ENCODE measurements around the gene SLC15A3.

The SLC15A3 gene

GRCh38 chr11:60921777-60922335 is 30.1 kb downstream of the SLC15A3 start:
- no peak overlapping the region for H3K27ac ChIP-seq (ENCODE audit: low read length)
- H3K79me2 ChIP-seq (ENCODE audit: low read length) = peaks cover 31% of the 10 kb centered on the region
- H2AFZ ChIP-seq (ENCODE audit: low read depth, low read length) = no peak overlapping the region
- no peak overlapping the region for H3K4me3 ChIP-seq (ENCODE audit: low read length)
- no peak for TF ChIP-seq CTCF (IDR thresholded peaks at IDR 0.05; ENCODE audit: low read depth, low read length)
- TF ChIP-seq EZH2phosphoT487 (IDR thresholded peaks at IDR 0.05; ENCODE audit: low read depth) = no peak
- H3K36me3 ChIP-seq (replicated peaks; ENCODE audit: low read depth, low read length) = peaks cover 54% of the 10 kb centered on the region
- H3K4me1 ChIP-seq (ENCODE audit: low read length) = peaks cover 57% of the 10 kb centered on the region
- no peaks in the 10 kb centered on the region for H3K27me3 ChIP-seq (ENCODE audit: low read depth, low read length)
- no peak overlapping the region for H3K9ac ChIP-seq (ENCODE audit: low read length)
- no peaks in the 10 kb centered on the region for H3K9me3 ChIP-seq (ENCODE audit: insufficient read depth, low read length)
- H4K20me1 ChIP-seq (ENCODE audit: insufficient read depth, low read length) = peaks cover 32% of the 10 kb centered on the region
- no peak overlapping the region for H3K4me2 ChIP-seq (ENCODE audit: low read length)

GRCh38 chr11:60921259-60921658 is 30.7 kb downstream of the SLC15A3 start:
- no peak overlapping the region for H2AFZ ChIP-seq (ENCODE audit: low read depth, low read length)
- peaks cover 60% of the 10 kb centered on the region for H3K36me3 ChIP-seq (replicated peaks; ENCODE audit: low read depth, low read length)
- TF ChIP-seq EZH2phosphoT487 (IDR thresholded peaks at IDR 0.05; ENCODE audit: low read depth) = no peak
- TF ChIP-seq CTCF (IDR thresholded peaks at IDR 0.05; ENCODE audit: low read depth, low read length) = no peak
- H3K79me2 ChIP-seq (ENCODE audit: low read length) = peaks cover 37% of the 10 kb centered on the region
- H3K27me3 ChIP-seq (ENCODE audit: low read depth, low read length) = no peaks in the 10 kb centered on the region
- no peak overlapping the region for H3K9ac ChIP-seq (ENCODE audit: low read length)
- peaks cover 62% of the 10 kb centered on the region for H3K4me1 ChIP-seq (ENCODE audit: low read length)
- H4K20me1 ChIP-seq (ENCODE audit: insufficient read depth, low read length) = peaks cover 38% of the 10 kb centered on the region
- no peak overlapping the region for H3K4me3 ChIP-seq (ENCODE audit: low read length)
- no peak overlapping the region for H3K4me2 ChIP-seq (ENCODE audit: low read length)
- H3K27ac ChIP-seq (ENCODE audit: low read length) = no peak overlapping the region
- H3K9me3 ChIP-seq (ENCODE audit: insufficient read depth, low read length) = no peaks in the 10 kb centered on the region

- peaks cover 50% of the 10 kb centered on the region for H3K79me2 ChIP-seq (ENCODE audit: low read length)
- no peaks in the 10 kb centered on the region for H3K9me3 ChIP-seq (ENCODE audit: insufficient read depth, low read length)
- H2AFZ ChIP-seq (ENCODE audit: low read depth, low read length) = no peak overlapping the region
- peak overlapping the region; percentile 43; the same call in 1 of the 2 replicates for H3K27ac ChIP-seq (ENCODE audit: low read length)
- peaks cover 56% of the 10 kb centered on the region for H3K4me1 ChIP-seq (ENCODE audit: low read length)
- H3K4me2 ChIP-seq (ENCODE audit: low read length) = peak overlapping the region; percentile 77
- peaks cover 43% of the 10 kb centered on the region for H4K20me1 ChIP-seq (ENCODE audit: insufficient read depth, low read length)
- peaks cover 65% of the 10 kb centered on the region for H3K36me3 ChIP-seq (replicated peaks; ENCODE audit: low read depth, low read length)
- no peak overlapping the region; the same call in 1 of the 2 replicates for H3K9ac ChIP-seq (ENCODE audit: low read length)
- H3K4me3 ChIP-seq (ENCODE audit: low read length) = no peak overlapping the region
- no peak for TF ChIP-seq CTCF (IDR thresholded peaks at IDR 0.05; ENCODE audit: low read depth, low read length)
- no peak for TF ChIP-seq EZH2phosphoT487 (IDR thresholded peaks at IDR 0.05; ENCODE audit: low read depth)
- no peaks in the 10 kb centered on the region for H3K27me3 ChIP-seq (ENCODE audit: low read depth, low read length)
These were observed 32.0 kb downstream of the SLC15A3 start for GRCh38 chr11:60919956-60920355.

- peak overlapping the region; percentile 10 for H3K9ac ChIP-seq (ENCODE audit: low read length)
These were observed 32.7 kb downstream of the SLC15A3 start for GRCh38 chr11:60919320-60919719.

More at GRCh38 chr11:60919320-60919719, 32.7 kb downstream of the SLC15A3 start:
- Histone ChIP-seq H3K4me2 (ENCODE audit: low read length) (peak overlapping the region; percentile 77), H3K27ac (ENCODE audit: low read length) (peak overlapping the region; percentile 43), H3K4me1 (ENCODE audit: low read length) (peaks cover 56% of the 10 kb centered on the region), H2AFZ (ENCODE audit: low read depth, low read length) (no peak overlapping the region), H3K27me3 (ENCODE audit: low read depth, low read length) (no peaks in the 10 kb centered on the region), H3K9me3 (ENCODE audit: insufficient read depth, low read length) (no peaks in the 10 kb centered on the region), H3K79me2 (ENCODE audit: low read length) (peaks cover 56% of the 10 kb centered on the region), H4K20me1 (ENCODE audit: insufficient read depth, low read length) (peaks cover 43% of the 10 kb centered on the region), H3K4me3 (ENCODE audit: low read length) (peak overlapping the region; percentile 44), H3K36me3 (replicated peaks; ENCODE audit: low read depth, low read length) (peaks cover 65% of the 10 kb centered on the region)
- TF ChIP-seq EZH2phosphoT487 (IDR thresholded peaks at IDR 0.05; ENCODE audit: low read depth) = no peak
